ENCODE results near the gene CHEK1.
A peak's percentile ranks its signal among the peaks of the same experiment; 100 is the strongest.

The CHEK1 gene

GRCh38 chr11:125638315-125638714 lies 13.4 kb downstream of the CHEK1 start:
- Mint-ChIP-seq H3K4me3 (no peak overlapping the region), H3K27me3 (no peaks in the 10 kb centered on the region), H3K4me1 (no peaks in the 10 kb centered on the region), H3K27ac (ENCODE audit: low read depth) (no peak overlapping the region), H3K9me3 (no peaks in the 10 kb centered on the region), H3K36me3 (ENCODE audit: insufficient read depth) (peaks cover 9% of the 10 kb centered on the region)
- DNase-seq (ENCODE audit: low spot score in 2 of 2): no peak
- ATAC-seq (replicated peaks; ENCODE audit: extremely low read depth, poor library complexity, severe bottlenecking): no peak

GRCh38 chr11:125645871-125646270 lies 20.9 kb downstream of the CHEK1 start:
- no peak overlapping the region for H3K4me3 Mint-ChIP-seq
- ATAC-seq (replicated peaks; ENCODE audit: extremely low read depth, poor library complexity, severe bottlenecking) (no peak), DNase-seq (ENCODE audit: low spot score in 2 of 2) (no peak)
- peaks cover 1% of the 10 kb centered on the region for H3K36me3 Mint-ChIP-seq (ENCODE audit: insufficient read depth)
- H3K9me3 Mint-ChIP-seq: no peaks in the 10 kb centered on the region
- H3K27ac Mint-ChIP-seq (ENCODE audit: low read depth): no peak overlapping the region
- no peaks in the 10 kb centered on the region for H3K27me3 Mint-ChIP-seq
- H3K4me1 Mint-ChIP-seq: peaks cover 8% of the 10 kb centered on the region

- DNase-seq (ENCODE audit: low spot score in 2 of 2) (no peak), ATAC-seq (replicated peaks; ENCODE audit: extremely low read depth, poor library complexity, severe bottlenecking) (no peak)
- Mint-ChIP-seq H3K9me3 (no peaks in the 10 kb centered on the region), H3K4me3 (no peak overlapping the region), H3K36me3 (ENCODE audit: insufficient read depth) (no peaks in the 10 kb centered on the region), H3K4me1 (peaks cover 8% of the 10 kb centered on the region), H3K27ac (ENCODE audit: low read depth) (peak overlapping the region; percentile 47), H3K27me3 (no peaks in the 10 kb centered on the region)
These were observed 24.7 kb downstream of the CHEK1 start for GRCh38 chr11:125649465-125650166.

DNA sequence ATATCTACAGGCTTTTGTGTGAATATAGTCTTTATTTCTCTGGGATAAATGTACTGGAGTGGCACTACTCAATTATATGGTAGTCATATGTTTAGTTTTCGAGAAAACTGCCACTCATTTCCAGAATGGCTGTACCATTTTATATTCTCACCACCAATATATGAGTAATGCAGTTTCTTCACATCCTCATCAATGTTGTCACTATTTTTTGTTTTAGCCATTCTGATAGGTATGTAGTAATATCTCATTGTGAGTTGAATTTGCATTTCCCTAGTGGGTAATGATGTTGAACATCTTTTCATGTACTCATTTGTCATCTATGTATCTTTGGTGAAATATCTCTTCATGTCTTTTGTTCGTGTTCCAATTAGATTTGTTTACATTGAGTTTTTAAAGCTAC lies 37.7 kb downstream of the CHEK1 start:
- no peaks in the 10 kb centered on the region for H3K27me3 Mint-ChIP-seq
- ATAC-seq (replicated peaks; ENCODE audit: extremely low read depth, poor library complexity, severe bottlenecking) (no peak), DNase-seq (ENCODE audit: low spot score in 2 of 2) (no peak)
- no peak overlapping the region for H3K27ac Mint-ChIP-seq (ENCODE audit: low read depth)
- no peak overlapping the region for H3K4me3 Mint-ChIP-seq
- H3K36me3 Mint-ChIP-seq (ENCODE audit: insufficient read depth): no peaks in the 10 kb centered on the region
- H3K4me1 Mint-ChIP-seq: no peaks in the 10 kb centered on the region
- H3K9me3 Mint-ChIP-seq: peaks cover 5% of the 10 kb centered on the region

DNA sequence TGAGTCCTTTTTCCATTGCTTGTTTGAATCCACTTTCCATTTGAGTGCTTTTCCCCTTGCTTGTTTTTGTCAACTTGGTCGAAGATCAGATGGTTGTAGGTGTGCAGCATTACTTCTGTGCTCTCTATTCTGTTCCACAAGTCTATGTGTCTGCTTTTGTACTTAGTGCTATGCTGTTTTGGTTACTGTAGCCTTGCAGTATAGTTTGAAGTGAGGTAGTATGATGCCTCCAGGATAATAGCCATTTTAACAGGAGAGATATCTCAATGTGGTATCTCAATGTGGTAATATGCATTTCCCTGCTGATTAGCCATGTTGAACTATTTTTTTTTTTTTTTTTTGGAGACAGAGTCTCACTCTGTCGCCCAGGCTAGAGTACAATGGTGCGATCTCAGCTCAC lies 38.9 kb downstream of the CHEK1 start:
- no peak overlapping the region for H3K4me3 Mint-ChIP-seq
- H3K9me3 Mint-ChIP-seq: peaks cover 5% of the 10 kb centered on the region
- no peaks in the 10 kb centered on the region for H3K27me3 Mint-ChIP-seq
- H3K36me3 Mint-ChIP-seq (ENCODE audit: insufficient read depth): no peaks in the 10 kb centered on the region
- H3K27ac Mint-ChIP-seq (ENCODE audit: low read depth): no peak overlapping the region
- DNase-seq (ENCODE audit: low spot score in 2 of 2): no peak
- ATAC-seq (replicated peaks; ENCODE audit: extremely low read depth, poor library complexity, severe bottlenecking): no peak
- no peaks in the 10 kb centered on the region for H3K4me1 Mint-ChIP-seq

DNA sequence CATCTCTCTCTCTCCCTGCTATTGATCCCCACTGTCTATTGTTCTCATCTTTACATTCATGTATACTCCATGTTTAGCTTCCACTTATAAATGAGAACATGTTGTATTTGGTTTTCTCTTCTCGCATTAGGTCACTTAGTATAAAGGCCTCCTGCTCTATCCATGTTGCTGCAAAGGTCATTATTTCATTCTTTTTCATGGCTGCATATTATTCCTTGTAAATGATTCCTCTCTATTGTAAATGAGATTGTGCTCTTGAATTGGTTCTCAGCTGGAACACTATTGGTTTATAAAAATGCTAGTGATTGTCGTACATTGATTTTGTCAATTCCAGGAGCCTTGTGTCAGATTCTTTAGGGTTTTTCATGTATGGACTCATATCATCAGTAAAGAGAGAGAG lies 42.2 kb downstream of the CHEK1 start:
- Mint-ChIP-seq H3K36me3 (ENCODE audit: insufficient read depth) (no peaks in the 10 kb centered on the region), H3K4me3 (no peak overlapping the region), H3K27me3 (no peaks in the 10 kb centered on the region), H3K27ac (ENCODE audit: low read depth) (no peak overlapping the region), H3K9me3 (peaks cover 5% of the 10 kb centered on the region), H3K4me1 (no peaks in the 10 kb centered on the region)
- ATAC-seq (replicated peaks; ENCODE audit: extremely low read depth, poor library complexity, severe bottlenecking): no peak
- DNase-seq (ENCODE audit: low spot score in 2 of 2): no peak

- Mint-ChIP-seq H3K4me3 (no peak overlapping the region), H3K4me1 (no peaks in the 10 kb centered on the region), H3K27me3 (no peaks in the 10 kb centered on the region), H3K36me3 (ENCODE audit: insufficient read depth) (no peaks in the 10 kb centered on the region), H3K27ac (ENCODE audit: low read depth) (no peak overlapping the region), H3K9me3 (peaks cover 5% of the 10 kb centered on the region)
- ATAC-seq (replicated peaks; ENCODE audit: extremely low read depth, poor library complexity, severe bottlenecking) (no peak), DNase-seq (ENCODE audit: low spot score in 2 of 2) (no peak)
These were observed 45.2 kb downstream of the CHEK1 start for GRCh38 chr11:125670172-125670571.

DNA sequence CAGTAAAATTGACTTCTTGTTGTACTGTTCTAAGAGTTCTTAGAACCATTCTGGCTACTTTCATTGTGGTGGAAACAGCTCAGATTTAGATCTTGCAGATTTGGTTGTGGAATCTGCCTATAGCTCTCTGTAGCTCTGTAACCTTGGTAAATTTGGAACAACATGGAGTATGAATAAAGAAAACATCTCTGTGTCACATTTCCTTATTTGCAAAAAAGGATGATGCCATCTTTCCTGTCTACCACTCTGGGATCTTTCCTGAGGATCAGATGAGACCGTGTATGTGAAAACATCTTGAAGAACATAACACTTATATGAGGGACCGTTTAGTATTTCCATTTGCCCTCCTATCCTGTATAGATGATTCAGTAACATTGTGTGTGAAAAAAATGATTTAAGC lies 46.6 kb downstream of the CHEK1 start:
- ATAC-seq (replicated peaks; ENCODE audit: extremely low read depth, poor library complexity, severe bottlenecking): no peak
- DNase-seq (ENCODE audit: low spot score in 2 of 2): no peak
- no peak overlapping the region for H3K27ac Mint-ChIP-seq (ENCODE audit: low read depth)
- no peak overlapping the region for H3K4me3 Mint-ChIP-seq
- H3K9me3 Mint-ChIP-seq: peaks cover 5% of the 10 kb centered on the region
- H3K4me1 Mint-ChIP-seq: no peaks in the 10 kb centered on the region
- H3K36me3 Mint-ChIP-seq (ENCODE audit: insufficient read depth): no peaks in the 10 kb centered on the region
- no peaks in the 10 kb centered on the region for H3K27me3 Mint-ChIP-seq

GRCh38 chr11:125674210-125674609 lies 49.2 kb downstream of the CHEK1 start:
- Mint-ChIP-seq H3K4me3 (no peak overlapping the region), H3K27me3 (no peaks in the 10 kb centered on the region), H3K4me1 (no peaks in the 10 kb centered on the region), H3K9me3 (no peaks in the 10 kb centered on the region), H3K36me3 (ENCODE audit: insufficient read depth) (no peaks in the 10 kb centered on the region), H3K27ac (ENCODE audit: low read depth) (no peak overlapping the region)
- ATAC-seq (replicated peaks; ENCODE audit: extremely low read depth, poor library complexity, severe bottlenecking) (no peak), DNase-seq (ENCODE audit: low spot score in 2 of 2) (no peak)

- Mint-ChIP-seq H3K27me3 (no peaks in the 10 kb centered on the region), H3K36me3 (ENCODE audit: insufficient read depth) (no peaks in the 10 kb centered on the region), H3K27ac (ENCODE audit: low read depth) (no peak overlapping the region), H3K4me1 (no peaks in the 10 kb centered on the region), H3K4me3 (no peak overlapping the region), H3K9me3 (no peaks in the 10 kb centered on the region)
- DNase-seq (ENCODE audit: low spot score in 2 of 2) (no peak), ATAC-seq (replicated peaks; ENCODE audit: extremely low read depth, poor library complexity, severe bottlenecking) (no peak)
These were observed 50.2 kb downstream of the CHEK1 start for GRCh38 chr11:125675196-125675595.

GRCh38 chr11:125679397-125679796 lies 54.4 kb downstream of the CHEK1 start:
- peaks cover 2% of the 10 kb centered on the region for H3K36me3 Mint-ChIP-seq (ENCODE audit: insufficient read depth)
- H3K9me3 Mint-ChIP-seq: no peaks in the 10 kb centered on the region
- no peak for DNase-seq (ENCODE audit: low spot score in 2 of 2)
- no peak for ATAC-seq (replicated peaks; ENCODE audit: extremely low read depth, poor library complexity, severe bottlenecking)
- no peak overlapping the region for H3K4me3 Mint-ChIP-seq
- H3K27me3 Mint-ChIP-seq: no peaks in the 10 kb centered on the region
- no peaks in the 10 kb centered on the region for H3K4me1 Mint-ChIP-seq
- no peak overlapping the region for H3K27ac Mint-ChIP-seq (ENCODE audit: low read depth)

- no peaks in the 10 kb centered on the region for H3K9me3 Mint-ChIP-seq
These were observed 54.9 kb downstream of the CHEK1 start for GRCh38 chr11:125679837-125680236.

GRCh38 chr11:125680747-125681146 lies 55.8 kb downstream of the CHEK1 start, which contains the start of gene ACRV1:
Gene ACRV1, minus strand, starts transcription at chr11:125680847. Its CDS starts 67 bp downstream, at chr11:125680780.
- ATAC-seq (replicated peaks; ENCODE audit: extremely low read depth, poor library complexity, severe bottlenecking) (no peak), DNase-seq (ENCODE audit: low spot score in 2 of 2) (no peak)
- H3K4me1 Mint-ChIP-seq: no peaks in the 10 kb centered on the region
- H3K27me3 Mint-ChIP-seq: no peaks in the 10 kb centered on the region
- H3K27ac Mint-ChIP-seq (ENCODE audit: low read depth): no peak within 1 kb of the TSS
- no peak within 1 kb of the TSS for H3K4me3 Mint-ChIP-seq
- H3K9me3 Mint-ChIP-seq: no peaks in the 10 kb centered on the region
- peaks cover 2% of the 10 kb centered on the region for H3K36me3 Mint-ChIP-seq (ENCODE audit: insufficient read depth)

More at GRCh38 chr11:125679837-125680236, 54.9 kb downstream of the CHEK1 start:
- H3K36me3 Mint-ChIP-seq (ENCODE audit: insufficient read depth): peaks cover 2% of the 10 kb centered on the region
- H3K4me1 Mint-ChIP-seq: no peaks in the 10 kb centered on the region
- DNase-seq (ENCODE audit: low spot score in 2 of 2) (no peak), ATAC-seq (replicated peaks; ENCODE audit: extremely low read depth, poor library complexity, severe bottlenecking) (no peak)
- H3K4me3 Mint-ChIP-seq: no peak overlapping the region
- no peak overlapping the region for H3K27ac Mint-ChIP-seq (ENCODE audit: low read depth)
- H3K27me3 Mint-ChIP-seq: no peaks in the 10 kb centered on the region

Data from central memory CD8-positive, alpha-beta T cell (primary cell).